ENCODE data around the gene FCHO2.
"Not testable (repeated sequence)": the region's sequence is repeated elsewhere in the genome, so short reads cannot be mapped to it uniquely, and the experiment has no call there.

FCHO2 gene

DNA sequence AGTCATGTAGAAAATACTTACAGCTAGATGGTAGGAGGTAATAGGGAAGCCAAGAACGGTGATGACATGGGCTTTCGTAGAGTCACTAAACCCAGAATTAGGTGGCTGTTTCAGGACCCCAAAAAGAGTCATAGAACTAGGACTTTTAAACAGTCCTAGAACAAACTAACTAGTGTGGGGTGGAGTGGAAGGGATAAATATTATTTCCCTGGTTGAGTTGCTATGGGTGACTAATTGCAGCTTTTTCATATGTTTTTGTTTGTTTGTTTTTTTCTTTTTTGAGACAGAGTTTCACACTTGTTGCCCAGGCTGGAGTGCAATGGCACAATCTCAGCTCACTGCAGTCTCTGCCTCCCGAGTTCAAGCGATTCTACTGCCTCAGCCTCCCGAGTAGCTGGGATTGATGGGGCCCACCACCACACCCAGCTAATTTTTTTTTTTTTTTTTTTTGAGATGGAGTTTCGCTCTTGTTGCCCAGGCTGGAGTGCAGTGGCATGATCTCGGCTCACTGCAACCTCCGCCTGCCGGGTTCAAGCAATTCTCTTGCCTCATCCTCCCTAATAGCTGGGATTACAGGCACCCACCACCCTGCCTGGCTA is 69.2 kb downstream of the FCHO2 start:
- intact Hi-C loops (cut with DNase I); DNase-seq: not testable (repeated sequence)

DNA sequence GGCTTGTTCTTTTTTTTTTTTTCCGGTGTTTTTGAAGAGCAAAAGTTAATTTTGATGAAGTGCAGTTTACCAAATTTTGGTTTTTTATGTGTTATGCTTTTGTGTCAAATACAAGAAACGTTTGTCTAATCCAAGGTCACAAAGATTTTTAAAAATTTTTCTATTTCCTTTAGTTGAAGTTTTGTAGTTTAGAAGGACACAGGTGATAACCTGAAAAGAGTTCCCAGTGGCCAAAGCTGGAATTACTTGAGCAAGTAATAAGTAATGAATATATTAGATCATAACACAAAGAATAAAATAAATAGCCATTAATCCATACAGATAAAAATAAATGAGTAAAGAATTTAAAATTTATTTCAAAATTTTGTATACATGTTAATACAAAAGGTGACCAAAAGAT is 71.5 kb downstream of the FCHO2 start:
- intact Hi-C loops (cut with DNase I) = no loop called here
- no peak for DNase-seq

DNA sequence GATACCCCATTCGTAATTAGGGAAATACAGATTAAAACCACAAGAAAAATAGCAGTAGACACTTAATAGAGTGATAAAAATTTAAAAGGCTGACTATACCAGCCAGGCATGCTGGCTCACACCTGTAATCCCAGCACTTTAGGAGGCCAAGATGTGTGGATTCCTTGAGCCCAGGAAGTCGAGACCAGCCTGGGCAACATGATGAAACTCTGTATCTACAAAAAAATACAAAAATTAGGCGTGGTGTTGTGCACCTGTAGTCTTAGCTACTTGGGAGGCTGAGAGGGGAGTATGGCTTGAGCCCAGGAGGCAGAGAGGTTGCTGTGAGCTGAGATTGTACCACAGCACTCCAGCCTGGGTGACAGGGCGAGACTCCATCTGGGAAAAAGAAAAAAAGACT is 72.0 kb downstream of the FCHO2 start:
- intact Hi-C loops (cut with DNase I) = no loop called here

DNA sequence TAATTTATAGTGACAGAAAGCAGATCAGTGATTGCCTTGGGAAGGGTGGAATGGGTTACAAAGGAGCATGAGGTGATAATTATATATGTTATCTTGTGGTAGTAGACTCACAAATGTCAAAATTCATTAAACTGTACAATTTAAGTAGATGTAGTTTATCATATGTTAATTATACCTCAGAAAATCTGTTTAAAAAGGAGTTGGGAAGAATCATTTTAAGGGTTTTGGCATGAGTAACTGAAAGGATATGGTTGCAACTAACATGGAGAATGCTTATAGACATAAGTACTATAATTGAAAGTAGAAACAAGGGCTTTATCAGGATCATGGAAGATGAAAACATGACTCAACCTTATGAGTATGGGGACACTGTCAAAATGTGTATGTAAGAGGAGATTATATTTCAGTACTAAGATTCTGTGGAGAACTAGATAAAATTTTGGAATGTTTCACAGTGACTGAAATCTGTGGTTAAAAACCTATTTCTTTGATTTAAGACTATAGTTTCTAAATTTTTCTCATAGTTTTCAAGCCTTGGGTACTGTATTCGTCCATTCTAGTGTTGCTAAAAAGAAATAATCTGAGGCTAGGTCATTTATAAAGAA is 73.3 kb downstream of the FCHO2 start:
- intact Hi-C loops (cut with DNase I) = no loop called here
- no peak for DNase-seq

More for the DNA sequence above, 72.0 kb downstream of the FCHO2 start:
- DNase-seq = no peak

DNA sequence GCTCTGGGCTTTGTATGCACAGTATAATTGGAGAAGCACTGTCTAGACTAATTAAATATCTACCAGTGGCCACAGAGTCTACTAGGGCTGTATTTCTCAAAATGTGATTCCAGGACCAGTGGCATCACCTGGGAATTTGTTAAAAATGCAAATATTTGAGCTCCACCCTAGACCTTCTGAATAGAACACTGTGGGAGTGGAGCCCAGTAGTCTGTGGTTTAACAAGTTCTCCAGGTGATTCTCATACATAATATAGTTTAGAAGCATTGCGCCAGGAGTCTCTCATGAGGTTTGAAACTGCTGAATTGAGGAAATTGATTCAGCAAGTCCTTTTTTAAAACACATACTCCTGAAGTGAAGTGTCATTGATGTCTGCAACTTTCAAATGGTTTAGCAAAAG is 74.7 kb downstream of the FCHO2 start:
- DNase-seq = no peak
- intact Hi-C loops (cut with DNase I) = no loop called here

DNA sequence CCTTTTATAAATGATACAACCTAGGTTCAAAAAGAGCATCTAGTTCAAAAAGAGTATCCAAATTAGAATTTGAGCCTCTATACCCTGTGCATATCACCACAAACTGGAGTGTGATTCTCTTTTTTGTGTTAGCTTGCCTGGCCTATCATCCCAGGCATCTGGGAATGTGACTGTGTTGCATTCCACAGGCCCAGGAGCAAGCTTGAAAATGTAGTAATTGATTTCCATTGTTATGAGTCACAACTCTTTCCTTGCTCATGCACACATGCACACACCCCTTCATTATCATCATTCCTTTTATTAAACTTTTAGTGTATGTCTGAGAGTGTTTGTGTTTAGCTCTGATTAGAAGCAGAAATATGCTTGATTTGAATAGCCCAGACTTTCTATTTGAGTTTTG is 75.2 kb downstream of the FCHO2 start:
- intact Hi-C loops (cut with DNase I) = no loop called here
- DNase-seq = no peak

DNA sequence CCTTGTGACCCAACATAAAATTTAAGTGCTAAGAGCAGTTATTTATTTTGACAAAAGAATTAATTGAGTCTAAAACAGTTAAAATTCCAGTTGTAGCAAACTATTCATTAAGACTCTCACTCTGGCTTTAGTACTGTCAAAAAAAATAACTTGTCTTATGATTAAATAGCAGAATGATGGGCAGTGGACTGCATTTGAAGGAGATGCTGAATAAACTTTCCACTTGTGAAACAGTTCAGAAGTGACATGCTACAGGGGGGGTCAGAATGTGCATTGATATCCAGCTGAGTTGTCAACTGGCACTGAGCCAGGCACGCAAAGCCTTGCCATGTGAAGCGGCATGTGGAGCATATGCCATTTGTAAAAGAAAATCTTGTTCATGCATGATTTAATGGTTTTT is 76.0 kb downstream of the FCHO2 start:
- intact Hi-C loops (cut with DNase I) = no loop called here
- peak in 26 of 42 donors; percentile 6 to 76 (median 28) for DNase-seq

DNA sequence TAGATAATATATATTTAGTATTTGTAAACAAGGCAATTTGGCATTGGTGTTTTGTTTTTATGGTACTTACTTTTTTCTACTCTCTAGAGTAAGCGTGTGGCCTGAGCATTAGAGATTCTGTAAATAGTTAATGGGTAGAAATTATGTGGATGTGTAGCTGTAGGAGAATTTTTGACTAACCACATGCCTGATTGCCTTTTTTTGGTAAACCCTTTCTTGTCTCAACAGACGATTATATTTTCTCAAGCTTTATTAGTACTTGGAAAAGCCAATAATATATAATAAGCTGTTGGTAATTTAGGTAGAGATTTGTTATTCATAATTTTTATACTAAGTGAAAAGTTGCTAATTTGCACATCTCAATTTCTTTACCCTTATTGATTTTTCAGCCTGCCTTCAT is 76.8 kb downstream of the FCHO2 start:
- no peak for DNase-seq
- intact Hi-C loops (cut with DNase I) = no loop called here

DNA sequence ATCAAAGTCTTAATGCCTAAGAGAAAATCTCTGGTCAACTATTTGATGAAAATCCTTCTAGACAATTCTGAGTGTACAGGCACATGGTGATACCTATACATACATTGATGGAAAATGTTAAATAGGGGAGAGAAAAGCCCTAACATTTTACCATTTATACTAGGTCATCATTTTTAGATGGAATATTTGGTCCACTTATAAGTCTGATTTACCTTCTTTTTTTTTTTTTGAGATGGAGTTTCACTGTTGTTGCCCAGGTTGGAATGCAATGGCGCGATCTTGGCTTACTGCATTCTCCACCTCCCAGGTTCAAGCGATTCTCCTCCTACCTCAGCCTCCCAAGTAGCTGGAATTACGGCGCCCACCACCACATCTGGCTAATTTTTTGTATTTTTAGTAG is 81.7 kb downstream of the FCHO2 start:
- no peak for DNase-seq
- intact Hi-C loops (cut with DNase I) = no loop called here

DNA sequence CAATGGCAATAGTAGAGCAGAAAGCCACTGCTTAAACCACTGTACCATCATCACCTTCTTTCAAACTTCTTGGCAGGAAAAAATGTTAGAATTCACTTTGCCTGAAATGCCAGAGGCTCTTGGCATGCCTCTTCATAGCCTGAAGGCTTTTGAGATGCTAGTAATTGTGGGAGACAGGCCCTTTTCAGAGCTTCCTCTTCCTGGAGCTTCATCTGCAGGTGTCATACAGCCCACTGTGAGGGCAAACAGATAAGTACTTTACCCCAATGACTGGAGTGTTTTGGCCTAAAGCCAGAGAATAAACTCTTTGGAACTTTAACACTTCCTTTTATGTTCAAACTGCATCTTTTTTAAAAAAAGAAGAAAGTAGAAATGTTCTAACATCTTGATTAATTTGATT is 83.2 kb downstream of the FCHO2 start:
- intact Hi-C loops (cut with DNase I) = no loop called here
- DNase-seq = no peak

DNA sequence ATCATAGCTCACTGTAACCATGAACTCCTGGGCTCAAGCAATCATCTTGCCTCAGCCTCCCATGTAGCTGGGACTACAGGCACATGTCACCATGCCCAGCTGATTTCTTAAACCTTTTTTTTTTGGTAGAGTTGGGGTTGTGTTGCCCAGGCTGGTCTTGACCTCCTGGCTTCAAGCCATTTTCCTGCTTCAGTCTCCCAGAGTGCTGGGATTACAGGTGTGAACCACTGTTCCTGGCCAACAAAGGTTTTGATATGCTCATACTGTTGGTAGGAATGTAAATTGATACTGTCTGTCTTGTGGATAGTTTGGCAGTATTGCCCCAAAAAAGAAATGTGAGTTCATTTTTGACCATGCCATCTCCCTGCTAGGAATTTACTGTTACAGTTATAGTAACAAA is 87.2 kb downstream of the FCHO2 start:
- intact Hi-C loops (cut with DNase I) = no loop called here
- DNase-seq = no peak

DNA sequence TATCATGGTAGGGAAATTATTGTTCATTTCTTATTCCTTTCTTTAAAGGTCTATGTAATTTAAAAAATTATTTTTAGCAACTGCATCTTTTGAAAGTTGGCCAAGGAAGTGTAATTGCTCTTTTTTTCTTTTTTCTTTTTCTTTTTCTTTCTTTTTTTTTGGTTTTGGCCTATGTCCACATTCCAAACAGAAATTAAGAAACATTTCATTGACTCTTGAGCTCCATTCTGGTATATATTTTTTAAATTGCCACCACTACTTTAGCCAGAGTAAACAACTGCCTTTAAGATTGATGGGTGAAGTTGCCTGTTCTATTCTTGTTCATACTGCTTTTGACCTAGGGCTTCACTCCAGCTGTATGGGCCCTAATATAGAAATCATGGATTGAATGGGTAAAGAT is 88.7 kb downstream of the FCHO2 start:
- no peak for DNase-seq
- intact Hi-C loops (cut with DNase I) = no loop called here

DNA sequence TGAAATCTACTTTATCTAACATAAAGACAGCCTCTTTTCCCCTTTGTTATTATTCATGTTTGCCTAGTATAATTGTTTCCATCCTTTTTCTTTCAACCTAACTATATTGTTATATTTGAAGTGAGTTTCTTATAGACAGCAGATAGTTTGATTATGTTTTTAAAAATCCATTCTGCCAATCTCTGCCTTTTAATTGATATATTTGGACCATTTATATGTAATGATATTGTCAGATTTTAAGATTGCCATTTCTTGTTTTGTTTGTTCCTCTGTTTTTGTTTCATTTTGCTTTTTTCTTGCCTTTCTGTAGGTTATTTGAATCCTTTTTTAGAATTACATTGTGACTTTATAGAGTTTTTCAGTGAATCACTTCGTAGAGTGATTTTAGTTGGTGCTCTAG is 89.8 kb downstream of the FCHO2 start:
- intact Hi-C loops (cut with DNase I) = no loop called here
- DNase-seq = no peak

DNA sequence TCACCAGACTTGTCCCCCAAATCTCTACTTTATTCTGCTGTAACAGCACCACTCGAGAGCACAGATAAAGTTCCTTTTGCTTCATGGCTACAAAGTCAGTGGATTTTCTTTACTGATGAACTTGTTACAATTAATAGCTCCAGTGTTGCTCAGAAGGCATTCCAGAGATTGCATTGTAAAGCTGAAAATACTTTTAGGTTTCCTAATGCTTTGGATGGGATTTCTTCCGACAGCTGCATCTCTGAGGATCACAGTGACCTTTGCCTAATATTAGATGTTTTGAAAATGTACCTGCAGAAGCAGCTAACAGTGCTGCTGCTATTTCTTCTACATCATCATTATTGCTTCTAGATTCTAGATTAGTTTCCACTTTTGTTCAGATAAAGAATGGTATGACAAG is 105.8 kb downstream of the FCHO2 start:
- intact Hi-C loops (cut with DNase I) = no loop called here
- DNase-seq = no peak

DNA sequence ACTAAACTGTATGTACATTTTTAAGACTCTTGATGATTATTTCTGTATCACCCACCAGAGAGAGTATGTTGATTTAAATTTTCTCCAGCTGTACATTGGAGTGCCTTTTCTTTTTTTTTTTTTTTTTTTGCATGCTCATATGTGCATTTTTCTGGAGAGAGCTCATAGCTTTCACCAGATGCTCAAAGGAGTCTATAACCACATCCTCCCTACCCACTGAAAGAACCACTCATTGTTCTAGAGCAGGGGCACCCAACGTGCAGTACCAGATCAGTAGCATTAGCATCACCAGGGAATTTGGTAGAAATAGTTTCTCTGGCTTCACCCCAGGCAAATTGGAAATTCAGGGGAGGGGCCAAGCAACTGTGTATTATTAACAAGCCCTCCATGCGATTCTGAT is 110.6 kb downstream of the FCHO2 start:
- intact Hi-C loops (cut with DNase I) = no loop called here

DNA sequence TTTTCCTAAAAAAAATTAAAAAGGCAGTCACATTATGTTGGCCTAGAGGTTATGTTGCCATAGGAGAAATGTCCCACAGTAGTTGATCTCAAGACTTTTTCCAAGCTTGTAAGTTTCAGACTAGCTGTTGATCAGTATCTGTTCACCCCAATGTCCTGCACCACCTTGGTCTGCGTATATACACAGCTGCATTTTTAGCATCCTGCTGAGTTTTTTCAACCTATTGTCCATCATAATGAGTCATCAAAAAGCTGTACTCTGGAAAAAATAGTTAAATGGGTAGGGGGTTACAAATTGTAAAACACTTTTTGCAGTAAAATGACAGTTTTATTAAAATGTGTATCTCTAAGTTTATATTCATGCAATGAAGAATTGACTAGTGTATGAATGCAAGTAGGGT is 111.4 kb downstream of the FCHO2 start:
- DNase-seq = no peak
- intact Hi-C loops (cut with DNase I) = no loop called here

More for the DNA sequence above, 110.6 kb downstream of the FCHO2 start:
- no peak for DNase-seq

DNA sequence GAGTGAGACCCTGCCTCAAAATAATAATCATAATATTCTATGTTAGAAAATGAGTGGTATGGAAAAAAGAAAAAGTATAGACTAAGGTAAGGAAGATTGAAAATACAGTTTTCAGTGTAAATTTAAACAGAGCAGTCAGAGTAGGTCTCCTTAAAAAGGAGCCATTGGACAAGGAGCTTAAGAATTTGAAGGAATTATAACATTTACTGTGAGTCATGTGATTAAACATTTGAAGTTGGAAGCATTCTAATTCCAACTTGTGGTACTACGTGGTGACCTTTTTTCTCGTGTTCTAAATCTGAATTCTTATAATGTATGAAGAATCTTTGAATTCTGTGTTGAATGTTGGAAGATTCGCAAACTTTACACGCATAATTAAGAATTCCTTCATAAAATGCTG is 125.3 kb downstream of the FCHO2 start:
- intact Hi-C loops (cut with DNase I) = loop anchor here (5.0 to 10.0 kb wide), 2 partner anchors 121 to 126 kb away; partner anchors contain the start of gene FCHO2

DNA sequence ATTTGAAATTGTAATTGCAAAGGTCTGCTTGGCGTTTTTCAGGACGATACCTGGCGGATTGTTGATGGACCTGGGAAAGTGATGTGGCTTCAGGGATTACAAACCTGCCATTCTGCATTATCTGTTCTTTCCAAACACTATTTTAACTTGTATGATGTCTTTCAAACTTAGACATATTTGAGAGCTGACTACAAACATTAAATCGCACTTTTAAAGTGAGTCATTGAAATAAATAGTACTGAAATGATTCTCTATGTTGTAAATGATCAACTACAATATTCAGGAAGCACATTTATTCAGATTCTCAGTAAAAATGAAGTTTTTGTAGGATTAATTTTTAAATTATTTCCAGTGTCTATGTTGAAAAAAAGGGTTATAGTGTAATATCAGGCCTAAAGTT is 132.2 kb downstream of the FCHO2 start:
- intact Hi-C loops (cut with DNase I) = loop anchor here (10.0 kb wide), 1 partner anchor 133 kb away; the partner anchor contains the start of gene FCHO2
- DNase-seq = no peak

More for the DNA sequence above, 125.3 kb downstream of the FCHO2 start:
- DNase-seq = no peak

DNA sequence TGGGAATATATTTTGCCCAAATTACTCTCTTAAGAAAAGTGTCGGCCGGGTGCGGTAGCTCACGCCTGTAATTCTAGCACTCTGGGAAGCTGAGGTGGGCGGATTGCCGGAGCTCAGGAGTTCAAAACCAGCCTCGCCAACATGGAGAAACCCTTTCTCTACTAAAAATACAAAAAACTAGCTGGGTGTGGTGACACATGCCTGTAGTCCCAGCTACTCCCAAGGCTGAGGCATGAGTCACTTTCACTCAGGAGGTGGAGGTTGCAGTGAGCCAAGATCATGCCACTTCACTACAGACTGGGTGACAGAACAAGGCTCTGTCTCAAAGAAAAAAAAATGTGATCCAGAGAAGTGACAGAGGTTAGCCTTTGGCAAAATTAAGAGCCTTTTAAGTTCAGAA is 138.1 kb downstream of the FCHO2 start:
- peak in 41 of 42 donors; percentile 11 to 84 (median 51) for DNase-seq
- intact Hi-C loops (cut with DNase I) = no loop called here

DNA sequence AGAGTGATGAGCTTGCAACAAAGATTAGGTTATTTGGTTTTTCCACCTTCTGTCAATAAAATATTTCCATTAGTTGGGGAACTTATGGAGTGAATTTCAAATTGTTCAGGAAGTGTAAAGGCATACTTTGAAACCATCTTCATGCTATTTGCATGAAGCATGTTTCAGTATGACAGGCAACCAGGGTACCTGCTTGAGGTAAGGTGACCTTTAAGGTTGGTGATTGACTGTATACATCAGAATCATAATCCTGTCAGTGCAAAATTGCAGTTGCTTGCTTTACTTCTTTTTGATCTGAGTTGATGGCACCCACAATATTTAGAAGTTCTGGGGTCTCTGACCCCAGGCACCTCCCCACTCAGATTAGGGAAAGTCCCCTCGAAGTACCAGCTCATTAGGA is 138.6 kb downstream of the FCHO2 start:
- intact Hi-C loops (cut with DNase I) = no loop called here
- DNase-seq = no peak

DNA sequence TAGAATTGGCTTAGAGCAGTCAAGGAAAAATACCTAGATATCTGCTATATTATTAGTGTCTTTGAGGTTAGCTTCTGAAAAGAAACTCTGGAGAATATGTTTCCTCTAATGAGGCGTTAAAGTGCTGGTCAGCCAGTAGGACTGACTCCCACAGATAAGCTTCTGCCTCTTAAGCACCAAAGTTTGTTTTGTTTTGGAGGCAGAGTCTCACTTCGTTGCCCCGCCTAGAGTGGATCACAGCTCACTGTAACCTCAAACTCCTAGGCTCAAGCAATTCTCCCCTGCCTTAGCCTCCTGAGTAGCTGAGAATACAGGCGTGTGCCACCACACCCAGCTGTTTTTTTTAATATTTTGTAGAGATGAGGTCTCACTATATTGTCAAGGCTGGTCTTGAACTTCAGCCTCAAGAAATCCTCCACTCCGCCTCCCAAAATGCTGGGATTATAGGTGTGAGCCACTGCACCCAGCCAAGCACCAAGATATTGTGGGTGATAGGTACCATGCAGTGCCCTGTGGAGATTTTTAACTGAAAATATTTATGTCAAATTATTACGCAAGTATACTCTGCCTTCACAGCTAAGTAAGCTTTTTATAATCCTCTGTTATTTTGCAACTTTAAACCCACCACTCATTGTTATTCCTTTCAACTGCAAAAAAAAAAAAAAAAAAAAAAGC is 139.9 kb downstream of the FCHO2 start:
- intact Hi-C loops (cut with DNase I) = no loop called here

More for the DNA sequence above, 139.9 kb downstream of the FCHO2 start:
- DNase-seq = no peak
